GM18517 (cell line): ENCODE results near the gene LEF1.

Experiments used
- ATAC-seq: cut with Tn5 transposase; IDR thresholded peaks from one replicate; pipeline ENCODE4 v1.9.1; 2021; ENCODE audit warnings: mild to moderate bottlenecking, moderate library complexity; ENCODE audit not compliant: unreplicated experiment

LEF1 gene

DNA sequence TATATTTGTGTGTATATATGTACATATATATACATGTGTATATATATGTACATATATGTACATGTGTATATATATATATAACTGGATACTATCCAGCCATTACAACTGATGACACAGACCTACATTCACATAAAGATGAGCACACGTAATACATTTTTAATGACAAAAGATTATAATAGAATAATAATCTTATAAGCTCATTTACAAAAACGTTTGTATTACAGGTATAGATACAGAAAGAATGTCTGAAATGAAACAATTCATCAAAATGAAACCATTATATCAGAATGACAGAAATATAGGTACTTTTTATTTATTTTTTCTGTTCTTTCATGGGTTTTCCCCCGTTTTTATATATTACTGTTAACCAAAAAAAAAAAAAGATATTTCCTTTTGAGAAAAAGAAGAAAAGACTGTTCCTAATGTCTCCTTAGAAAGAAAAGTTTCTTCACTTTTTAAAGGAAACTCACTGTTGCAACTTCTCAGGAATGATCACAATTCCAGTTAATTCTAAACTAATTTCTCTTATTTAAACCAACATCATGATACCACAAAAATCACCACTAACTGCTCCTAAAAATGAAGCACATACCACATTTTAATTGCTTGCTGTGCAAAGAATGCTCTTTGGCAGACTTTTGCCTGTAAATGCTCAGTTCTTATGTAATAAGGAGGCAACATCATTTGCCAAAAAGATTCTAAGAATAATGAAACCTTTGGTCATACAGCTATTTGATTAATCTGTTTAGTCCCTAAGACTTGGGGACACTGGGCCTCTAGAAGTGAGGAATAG, 18.9 kb downstream of the LEF1 start:
- no peak for ATAC-seq

DNA sequence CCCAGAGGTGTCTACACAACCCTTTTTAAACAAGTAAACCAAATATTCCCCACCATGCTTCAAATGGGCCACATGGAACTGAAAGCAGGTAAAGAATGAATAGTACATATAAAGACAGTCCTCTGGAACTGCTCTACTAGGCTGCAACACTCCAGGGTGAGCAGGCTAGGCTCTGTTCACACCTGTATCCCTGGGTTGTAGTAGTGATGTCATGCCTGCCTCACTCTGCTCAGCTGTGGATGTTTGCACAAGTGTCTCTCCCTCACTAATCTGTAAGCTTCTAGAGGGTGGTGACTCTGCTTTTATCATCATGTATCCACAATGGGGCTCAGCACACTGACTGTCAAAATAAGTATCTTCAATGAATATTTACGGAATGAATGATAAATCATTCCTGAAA, 20.4 kb downstream of the LEF1 start:
- ATAC-seq: no peak

DNA sequence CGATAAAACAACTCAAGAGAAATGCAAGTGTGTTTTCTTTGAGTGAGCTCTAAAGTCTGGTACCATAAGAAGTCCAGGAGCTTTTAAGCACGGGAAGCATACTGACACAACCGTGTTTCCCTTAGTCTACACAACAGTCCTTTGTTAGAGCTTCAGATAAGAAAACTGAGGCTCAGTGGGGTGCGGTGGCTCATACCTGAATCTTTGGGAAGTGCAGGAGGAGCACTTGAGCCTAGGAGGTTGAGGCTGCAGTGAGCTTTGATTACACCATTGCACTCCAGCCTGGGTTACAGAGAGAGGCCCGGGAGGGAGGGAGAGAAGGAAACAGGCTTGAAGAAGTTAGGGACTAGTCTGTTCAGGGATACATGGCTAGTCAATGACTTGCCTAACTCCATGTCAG, 21.9 kb downstream of the LEF1 start:
- ATAC-seq: no peak

DNA sequence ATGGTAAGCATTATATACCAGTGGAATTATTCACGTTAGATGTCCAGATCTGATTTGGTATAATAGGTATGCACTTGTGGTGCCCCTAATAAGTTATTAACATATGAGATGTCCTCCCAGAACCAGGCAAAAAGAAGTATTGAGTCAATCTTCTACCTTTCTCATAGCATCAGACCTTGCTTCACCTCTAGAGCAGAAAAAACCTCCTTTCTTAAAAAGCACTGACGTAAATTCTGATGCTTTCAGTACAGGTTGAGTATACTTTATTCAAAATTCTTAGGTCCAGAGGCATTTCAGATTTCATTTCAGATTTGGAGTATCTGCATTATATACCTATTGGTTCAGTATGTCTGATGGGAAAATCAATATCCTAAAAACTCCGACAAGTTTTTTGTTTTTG, 22.4 kb downstream of the LEF1 start:
- no peak for ATAC-seq

DNA sequence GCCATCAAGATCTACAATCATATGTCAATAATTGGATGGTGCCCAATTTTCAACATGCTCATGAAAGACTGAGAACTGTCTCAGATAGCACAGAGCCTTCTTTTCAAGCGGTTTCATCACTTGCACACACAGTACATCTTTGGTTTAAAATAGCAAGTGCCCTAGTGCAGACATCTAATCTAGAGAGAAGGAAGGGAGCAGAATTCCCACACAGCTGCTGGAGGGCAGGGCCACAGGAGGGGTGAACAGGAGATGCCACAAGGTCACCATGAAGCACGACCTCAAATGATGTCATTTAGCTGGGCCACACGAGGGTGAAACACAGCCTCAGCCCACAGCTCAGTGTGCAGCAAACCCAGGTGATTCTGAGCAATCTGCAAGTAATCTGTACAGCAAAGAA, 24.3 kb downstream of the LEF1 start:
- no peak for ATAC-seq

DNA sequence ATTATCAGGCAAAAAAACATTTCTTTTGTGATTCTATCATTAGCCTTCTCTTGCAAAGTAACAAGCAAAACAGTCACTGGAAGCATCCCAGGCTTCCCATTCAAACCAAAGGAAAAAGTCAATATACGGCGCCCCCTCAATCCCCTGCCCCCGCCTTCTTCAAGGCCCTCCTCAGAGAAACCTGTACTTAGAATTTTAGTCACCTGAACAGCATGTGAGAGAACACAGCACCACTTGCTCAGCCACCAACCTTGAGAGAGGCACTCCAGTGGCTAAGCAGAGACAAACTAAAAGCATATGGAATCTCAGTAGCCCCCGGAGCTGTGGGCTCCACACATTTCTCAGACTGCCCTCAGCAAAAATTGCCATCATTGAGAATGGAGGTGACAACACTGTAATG, 25.2 kb downstream of the LEF1 start:
- no peak for ATAC-seq

DNA sequence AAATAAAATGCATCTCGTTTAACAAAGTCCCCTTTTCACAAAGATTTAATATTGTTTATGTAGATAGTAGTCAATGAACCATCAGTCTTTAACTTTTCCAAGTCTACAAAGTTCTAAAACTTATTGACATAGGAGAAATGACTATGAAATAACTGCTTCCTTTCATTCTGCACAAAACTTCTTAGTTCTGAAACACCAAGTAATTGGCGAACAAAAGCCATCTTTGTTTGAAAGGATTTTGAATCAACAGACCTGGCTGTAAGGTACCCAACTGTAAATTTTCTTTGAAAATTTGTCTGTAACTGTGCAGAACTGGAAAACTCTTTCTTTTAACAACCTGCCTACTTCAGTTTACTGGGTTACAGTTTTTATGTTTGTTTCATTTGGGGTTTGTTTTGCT, 25.9 kb downstream of the LEF1 start:
- ATAC-seq: no peak

DNA sequence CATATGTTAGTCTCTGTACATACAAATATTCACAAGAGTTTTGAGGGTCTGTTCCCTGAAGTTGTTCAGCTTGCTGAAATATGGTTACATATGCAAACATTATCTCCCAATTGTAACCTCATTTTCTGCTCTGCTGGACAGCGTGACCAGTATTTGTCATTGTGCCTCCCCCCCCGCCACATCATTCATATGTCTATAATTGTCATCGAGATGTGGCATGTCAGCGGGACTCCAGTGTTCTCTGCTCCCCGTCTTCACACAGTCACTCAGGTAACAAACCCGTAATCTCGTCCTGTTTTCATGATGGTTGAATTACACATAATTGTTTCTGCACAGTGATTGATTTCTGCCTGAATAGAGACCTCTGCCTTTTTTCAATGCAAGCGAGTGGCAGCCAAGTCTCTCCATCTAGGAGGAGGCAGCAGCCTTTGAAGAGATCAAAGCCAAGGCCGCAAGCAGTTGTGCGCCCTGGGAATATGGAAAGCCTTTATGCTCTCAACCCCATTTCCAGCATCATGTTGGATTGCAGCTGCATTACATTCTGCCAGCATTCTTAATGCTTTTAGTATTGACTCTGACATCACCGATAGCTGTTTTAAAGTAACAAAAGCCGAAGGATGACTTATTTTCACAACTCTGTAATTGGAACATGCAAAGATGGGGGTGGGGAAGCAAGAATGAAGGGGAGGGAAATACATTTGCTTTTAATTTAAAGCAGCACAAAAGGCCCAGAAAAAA, 27.4 kb downstream of the LEF1 start:
- no peak for ATAC-seq

DNA sequence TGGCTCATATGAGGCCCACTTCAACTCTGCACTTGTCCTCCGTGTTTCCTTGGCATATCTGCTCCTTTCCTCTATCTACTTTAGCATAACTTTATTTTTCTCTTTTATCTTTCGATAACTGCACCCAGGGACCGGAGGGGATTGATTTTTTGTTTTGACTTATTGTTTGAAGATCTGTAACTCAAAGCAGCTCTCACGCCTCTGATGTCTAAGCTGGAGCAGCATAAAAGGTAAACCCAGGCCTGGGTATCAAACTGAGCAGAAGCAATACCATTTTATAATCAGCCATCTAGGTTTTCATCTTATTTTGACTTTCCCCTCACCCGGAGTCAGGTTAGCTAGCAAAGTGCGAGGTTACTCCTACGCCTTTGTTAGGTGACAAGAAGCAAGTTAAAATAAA, 28.4 kb downstream of the LEF1 start:
- no peak for ATAC-seq

DNA sequence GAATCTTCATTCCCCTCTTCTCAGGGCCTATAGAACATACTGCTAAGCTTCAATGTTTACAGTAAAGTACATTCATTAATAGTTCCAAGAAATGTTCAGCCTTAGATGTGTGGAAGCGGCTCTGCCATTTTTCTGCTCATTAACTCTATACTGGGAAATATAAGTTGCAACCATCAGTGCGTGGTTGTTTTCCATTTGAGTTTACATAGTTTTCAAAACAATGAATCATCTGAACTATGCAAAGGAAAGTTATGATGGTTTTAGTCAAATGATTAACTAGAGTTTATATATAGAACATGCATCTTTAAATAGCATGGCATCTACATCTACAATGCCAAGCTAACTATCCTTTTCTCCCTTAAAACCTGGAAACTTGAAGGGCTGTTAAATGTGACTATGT, 29.6 kb downstream of the LEF1 start:
- ATAC-seq: peak; percentile 58

DNA sequence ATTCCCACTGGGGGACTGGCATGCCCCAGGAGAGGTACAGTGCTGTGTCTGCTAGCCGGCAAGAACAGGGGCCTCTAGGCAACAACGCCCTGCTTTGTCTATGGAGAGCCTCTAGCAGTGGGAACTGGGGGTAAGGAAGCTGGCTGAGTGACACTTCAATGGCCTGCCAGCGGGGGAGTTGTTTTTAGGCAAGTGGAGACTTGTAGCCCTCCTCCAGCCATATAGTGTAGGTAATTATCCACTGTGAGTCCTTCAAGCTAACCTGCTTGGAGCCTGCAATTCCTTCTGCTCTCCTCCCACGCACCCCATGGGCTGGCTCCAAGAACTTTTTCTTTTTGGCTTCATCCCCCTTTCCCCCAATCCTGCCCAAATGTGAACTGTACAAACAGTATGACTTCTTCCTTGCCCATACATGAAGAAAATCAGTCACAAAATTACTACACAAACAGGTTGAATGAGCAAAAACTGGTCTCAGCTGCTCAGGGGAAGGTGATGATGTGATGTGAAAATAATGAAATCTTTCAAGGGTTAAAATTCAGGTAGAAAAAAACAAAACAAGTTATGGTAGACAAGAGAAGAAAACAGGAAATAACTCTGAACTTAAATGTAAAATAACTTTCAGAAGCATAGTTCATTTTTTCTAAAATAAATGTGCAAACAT, 33.1 kb downstream of the LEF1 start:
- no peak for ATAC-seq

DNA sequence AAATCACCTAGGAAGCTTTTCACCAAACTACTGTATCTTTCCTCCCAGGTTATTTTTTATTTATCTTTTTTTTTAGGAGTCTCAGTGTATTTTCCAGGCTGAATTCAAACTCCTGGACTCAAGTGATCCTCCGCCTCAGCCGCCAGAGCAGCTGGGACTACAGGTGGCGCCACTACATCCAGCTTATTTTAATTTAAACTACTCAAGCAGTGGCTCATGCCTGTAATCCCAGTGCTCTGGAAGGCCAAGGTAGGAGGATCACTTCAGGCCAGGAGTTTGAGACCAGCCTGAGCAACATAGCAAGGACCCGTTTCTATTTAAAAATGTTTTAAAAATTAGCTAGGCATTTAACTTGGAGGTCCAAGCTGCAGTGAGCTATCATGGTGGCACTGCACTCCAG, 37.8 kb downstream of the LEF1 start:
- no peak for ATAC-seq

DNA sequence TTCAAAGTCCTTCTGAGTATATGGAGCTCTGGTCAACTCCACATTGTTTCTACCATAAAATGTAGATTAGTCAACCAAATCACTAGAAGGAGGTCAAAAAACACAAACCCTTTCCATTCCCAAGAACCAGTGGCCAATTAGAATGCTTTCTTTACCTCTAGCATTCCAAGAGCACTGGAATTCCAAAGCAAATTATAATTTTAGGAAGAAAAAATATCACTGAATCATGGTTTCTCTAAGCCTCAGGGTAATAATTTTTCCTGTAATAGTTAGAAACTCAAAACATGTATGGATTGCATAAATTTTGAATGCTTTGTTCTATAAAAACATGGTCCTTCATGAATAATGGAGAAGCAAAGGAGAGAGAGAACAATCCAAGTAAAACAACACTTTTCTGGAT, 39.5 kb downstream of the LEF1 start:
- ATAC-seq: no peak

DNA sequence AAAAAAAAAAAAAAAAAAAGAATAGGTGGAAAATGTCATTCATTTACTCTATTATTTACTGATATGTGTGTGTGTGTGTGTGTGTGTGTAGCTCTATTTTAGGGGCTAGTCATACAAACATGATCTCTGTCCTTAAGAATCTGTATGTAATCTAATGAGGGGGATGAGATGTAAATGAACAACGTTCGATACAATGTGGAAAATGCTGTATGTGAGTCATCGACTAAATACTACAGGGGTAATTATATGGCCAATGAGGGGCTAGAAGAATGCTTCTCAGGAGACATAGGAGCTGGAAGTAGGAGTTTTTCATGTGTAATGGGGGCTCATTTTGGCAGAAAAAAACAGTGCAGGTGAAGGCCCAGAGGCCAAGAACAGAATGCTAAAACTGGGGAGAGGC, 41.9 kb downstream of the LEF1 start:
- no peak for ATAC-seq

DNA sequence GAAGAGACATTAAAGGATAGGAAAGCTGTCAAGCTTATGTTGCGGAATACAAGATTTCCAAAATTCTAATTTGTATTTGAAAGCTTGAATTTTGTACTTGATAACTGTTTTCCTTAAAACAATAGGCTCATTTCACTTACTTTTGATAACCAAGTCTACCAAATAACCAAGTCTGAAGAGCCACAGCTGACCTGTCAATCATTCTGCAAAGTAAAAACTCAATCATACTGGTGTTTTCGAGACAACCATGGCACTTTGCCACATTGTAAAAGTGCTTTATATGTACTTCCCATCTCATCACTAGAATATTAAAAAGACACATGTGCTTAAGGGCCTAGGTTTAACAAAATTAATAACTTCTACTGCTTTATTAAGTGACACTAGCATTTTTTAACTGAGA, 47.9 kb downstream of the LEF1 start:
- ATAC-seq: no peak

DNA sequence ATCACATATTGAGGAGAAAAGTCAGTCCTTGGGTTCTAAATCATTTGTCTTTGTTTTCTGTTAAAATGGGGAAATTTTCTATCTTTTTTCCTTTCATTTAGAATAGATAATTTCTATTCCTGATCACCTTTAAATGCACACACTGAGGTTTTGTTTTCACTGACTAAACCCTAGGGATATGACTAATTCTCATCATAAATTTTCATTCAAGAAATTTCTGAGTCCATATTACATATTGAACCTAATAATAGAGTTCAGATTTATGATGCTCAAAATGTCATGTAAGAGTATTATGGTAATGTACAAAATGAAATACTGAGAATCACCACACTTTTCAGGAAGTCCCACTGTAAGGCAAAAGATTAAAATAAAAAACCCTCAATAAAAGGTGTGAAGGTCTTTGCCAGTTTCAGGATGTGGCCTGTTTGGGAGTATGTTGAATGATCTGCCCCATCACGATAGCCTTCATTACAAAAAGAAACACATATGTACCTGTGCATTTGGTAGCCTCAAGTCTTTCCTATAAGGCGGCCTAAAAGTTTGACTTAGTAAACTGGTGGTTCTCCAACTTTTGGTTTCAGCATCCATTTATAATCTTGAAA, 49.4 kb downstream of the LEF1 start:
- ATAC-seq: peak; percentile 17

DNA sequence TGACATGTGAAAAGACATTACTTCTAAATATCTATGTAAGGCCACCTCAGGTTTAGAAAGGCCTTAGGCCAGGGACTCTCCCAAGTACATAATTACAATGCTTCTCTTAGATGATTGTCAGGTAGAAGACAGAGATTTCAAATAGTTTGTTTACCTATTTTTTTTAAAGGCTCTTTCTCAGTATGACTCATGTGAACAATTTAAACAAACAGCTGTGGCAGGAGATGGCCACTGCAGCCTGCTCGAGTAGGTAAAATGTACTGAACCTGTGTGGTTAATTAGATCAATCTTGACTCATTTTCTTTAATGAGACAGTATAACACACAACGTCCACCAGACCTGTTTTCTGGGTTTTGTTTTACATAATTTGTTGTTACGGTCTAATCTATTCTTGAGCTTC, 50.2 kb downstream of the LEF1 start:
- ATAC-seq: peak; percentile 92

DNA sequence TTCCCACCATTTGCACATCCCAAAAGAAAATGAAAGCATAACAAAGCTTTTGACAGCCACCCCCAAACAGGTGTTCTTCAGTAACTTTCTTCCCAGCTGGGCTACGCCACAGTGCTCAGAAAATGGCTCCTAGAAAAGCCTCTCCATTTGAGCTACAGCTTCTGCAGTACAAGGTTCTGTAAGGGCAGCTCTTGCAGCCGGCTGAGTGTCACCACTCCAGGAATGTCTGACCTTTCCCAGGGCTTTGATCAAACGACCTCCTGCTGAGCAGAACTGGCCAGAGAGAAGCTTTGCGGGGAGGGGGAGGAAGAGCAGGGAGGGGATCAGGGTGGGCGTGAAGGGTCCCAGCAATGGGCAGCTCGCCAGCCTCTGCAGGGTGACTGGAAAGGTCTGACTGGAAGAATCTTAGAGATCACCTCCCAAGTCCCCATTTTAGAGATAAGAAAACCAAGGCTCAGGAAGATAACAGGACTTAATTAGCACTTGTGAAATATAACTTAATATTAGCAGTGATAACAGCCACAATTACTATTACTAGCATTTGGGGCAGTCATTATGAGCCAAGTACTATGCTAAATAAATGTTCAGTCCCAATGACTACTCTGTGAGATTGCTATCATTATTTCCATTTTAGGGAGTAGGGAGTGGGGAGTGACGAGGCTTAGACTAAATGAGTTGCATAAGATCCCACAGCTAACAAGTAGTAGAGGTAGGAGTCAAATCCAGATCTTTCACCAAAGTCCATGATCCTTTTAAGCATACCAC, 51.1 kb downstream of the LEF1 start:
- ATAC-seq: no peak

DNA sequence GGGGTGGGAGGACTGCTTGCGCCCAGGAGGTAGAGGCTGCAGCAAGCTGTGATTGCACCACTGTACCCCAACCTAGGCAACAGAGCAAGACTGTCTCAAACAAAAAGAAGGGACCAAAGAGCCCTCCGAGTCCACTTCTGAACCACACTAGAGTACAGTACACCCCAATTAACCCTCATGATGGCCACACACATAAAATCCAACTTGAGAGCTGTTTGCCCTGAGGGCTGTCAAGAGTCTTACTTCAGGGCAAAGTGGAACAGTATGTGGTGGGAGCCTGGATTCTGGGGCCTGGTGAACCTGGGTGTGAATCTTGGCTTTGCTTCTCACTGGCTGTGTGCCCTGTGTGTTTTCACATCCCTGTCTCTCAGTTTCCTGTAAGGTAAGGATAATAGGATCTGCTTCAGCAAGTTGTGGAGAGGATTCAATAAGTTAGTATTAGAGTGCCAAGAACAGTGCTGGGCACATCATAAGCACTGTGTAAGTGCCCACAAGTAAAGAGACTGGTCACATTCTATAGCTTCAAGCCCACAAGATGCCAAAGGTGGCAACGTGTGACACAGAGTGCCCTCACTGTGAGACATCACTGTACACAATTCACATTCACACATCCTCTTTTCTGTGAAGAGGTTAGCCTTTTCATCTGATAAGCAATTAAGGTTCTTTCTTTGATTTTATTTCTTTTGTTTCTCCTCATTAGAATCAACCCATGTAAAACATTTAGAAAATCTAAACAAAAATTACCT, 52.1 kb downstream of the LEF1 start:
- ATAC-seq: no peak

DNA sequence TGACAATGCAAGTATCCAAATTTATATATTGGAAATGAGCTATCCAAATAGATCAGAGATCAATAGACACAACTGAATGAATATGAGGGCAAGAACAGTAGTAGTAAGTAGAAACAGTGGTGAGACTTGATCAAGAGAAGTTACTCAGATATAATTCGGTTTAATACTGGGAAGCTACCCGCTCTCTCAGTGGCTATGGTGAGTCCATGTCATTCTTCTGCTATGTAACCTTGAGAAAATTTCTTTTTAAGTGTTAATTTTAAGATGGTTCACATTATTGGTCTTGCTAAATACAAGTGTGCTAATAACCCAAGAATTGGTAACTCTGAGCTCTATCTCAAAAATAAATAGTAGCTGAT, 53.6 kb downstream of the LEF1 start:
- no peak for ATAC-seq
